Midbrain (tissue), 1 donor: ENCODE results near the gene AOPEP.
"Not testable (repeated sequence)": the region's sequence is repeated elsewhere in the genome, so short reads cannot be mapped to it uniquely, and the experiment has no call there.

ENCODE experiments used
- DNase-seq: peaks from one replicate; lab custom pipeline; 2025; lab: John Stamatoyannopoulos, UW

AOPEP gene

DNA sequence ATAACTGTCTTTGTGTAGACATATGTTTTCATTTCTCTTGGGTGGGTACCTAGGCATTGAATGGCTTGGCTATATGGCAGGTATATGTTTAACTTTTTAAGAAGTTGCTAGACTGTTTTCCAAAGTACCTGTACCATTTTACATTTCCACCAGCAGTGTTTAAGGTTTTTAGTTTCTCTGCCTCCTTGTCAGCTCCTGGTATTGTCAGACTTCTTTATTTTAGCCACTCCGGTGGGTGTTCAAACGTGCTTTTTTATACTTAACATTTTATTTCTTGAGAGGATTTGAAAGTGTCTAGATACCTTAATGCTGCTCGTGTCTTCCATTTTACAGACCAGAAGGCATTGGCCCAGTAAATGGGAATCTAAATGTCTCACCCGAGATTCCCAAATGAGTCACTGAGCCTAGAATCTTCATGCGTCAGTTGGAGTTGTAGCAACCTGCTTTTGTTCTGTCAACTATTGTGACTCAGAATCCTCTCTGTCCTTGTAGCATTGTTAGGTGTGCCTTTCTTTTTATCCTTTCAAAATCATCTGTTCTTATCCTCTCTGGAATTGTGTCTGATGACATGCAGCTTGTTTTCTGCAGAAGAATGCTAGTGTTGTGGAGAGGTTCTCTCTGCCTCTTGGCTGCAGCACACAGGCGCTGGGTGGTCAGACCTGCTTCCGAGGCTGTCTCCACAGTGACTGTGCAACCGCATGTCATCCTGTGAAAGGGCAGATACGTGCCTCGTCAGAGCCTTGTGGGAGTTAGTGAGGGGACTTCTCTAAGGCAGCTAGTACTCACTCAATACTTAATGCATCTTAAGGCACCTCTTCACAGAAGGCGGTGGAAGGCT, 291.8 kb downstream of the AOPEP start:
- no peak for DNase-seq

DNA sequence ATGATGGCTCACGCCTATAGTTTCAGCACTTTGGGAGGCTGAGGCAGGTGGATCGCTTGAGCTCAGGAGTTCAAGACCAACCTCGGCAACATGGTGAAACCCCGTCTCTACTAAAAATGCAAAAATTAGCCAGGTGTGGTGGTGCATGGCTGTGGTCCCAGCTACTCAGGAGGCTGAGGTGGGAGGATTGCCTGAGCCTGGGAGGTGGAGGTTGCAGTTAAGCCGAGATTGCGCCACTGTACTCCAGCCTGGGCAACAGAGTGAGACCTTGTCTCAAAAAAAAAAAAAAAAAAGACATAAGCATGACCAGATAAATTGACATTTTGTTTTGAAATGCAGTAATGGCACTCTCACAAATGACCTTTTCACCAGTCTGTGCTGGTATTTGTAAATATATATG, 294.1 kb downstream of the AOPEP start:
- not testable (repeated sequence) for DNase-seq

DNA sequence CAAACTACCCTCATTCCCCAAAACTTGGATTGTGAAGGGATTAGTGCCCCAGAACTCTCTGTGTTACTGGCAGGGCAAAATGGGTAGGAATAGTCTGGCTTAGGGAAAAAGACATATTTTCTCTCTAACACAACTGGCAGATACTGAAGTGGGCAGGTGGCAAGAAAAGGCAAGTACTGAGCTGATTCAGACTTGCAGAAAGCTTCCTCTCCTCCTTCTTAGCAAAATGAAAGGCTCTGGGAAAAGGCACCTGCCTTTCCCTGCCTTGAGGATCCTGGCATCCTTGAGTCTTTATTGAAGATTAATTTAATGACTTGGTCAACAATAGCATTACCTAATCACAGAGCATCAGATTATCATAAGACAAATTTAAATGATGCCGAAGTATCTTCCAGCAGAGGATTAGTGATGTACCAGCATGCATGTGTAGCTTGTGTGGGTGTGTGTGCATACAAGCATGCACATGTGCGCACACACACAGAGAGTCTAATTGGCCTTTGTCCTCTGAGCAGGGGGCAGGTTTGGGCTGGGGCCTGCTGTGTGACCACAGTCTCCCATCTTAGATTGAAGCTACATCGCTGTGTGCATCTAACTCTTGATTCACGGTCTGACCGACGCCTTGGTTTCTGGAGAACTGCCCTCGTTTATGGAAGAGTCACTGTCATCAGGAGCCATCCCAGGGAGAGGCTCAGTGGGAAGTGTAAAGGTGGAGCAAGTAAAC, 294.8 kb downstream of the AOPEP start:
- no peak for DNase-seq

DNA sequence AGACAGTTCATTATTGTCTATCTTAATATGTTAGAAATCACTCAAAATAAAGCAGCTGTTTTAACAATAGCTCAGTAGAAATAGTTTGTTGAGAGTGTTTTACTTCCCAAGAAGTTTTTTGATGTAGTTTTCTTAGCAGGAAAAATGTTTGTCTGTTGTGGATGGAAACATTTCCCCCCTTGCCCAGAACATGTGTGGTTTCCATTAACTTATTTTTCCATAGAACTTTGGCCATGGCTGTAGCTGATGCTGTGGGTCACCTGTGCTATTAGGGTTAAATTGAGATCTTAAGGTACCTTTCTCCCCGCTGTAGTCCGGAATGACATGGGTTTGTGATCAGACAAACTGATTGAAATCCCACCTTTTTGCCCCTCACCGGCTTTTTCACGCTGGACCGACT, 296.2 kb downstream of the AOPEP start:
- DNase-seq: no peak

DNA sequence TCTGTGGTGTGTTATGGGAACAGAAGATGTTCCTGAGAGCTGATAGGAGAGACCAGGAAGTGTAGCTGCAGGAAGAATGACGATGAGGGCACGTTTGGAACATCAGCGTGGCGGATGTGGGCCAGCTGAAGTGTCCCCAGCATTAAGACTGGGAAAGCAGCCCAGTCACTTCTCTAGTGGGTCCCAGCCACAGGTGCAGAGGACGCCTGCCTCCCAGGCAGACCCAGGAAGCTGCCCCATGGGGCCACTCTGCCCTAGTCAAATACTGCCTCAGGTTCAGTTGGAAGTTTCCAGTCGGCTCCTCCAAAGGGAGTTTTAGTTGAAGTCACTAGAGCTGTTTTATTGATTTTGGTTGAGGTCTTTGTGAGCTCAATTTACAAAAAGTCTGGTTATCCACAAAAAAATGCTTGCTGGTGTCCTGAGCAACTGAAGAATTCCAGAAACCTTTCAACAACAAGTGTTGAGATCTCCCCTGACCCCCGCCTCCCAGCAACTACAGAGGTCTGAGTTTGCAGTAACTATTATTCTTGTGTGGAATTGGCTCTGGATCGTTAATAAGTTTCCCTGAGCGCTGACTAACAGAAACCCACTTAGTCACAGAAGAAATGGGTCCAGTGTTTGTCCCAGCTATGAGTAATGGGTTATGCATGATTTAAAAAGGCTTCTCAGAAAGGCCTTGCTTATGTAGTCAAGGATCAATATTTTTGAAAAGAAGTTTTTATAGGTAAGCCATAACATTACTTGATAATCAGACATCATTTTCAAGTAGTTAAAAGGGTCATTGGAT, 296.9 kb downstream of the AOPEP start:
- no peak for DNase-seq

DNA sequence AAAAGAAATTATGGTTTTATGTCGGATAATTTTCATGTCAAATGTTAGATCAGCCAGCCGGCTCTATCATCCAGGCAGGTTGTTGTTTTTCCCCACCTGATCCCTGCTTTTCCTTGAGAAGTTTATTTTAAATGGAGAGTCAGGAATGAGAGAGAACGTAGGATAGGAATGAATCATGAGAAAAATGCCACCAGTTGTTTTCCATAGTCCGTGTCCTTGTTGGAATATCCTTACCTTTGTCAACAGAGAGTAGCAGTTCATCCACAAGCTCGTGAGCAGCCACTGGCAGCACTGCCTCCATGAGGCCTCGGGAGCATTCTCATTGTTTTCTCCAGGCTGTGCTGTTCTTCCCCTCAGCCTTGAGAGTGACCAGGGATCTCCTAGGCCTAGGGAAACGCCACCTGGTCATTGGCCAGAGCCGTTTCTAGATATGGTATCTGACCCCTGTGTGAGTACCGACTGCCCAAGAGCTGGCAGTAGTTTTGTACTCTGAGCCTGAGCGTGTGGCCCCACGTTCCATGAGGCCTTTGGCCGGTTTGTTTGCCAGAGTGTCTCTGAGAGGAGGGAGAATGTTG, 297.7 kb downstream of the AOPEP start:
- DNase-seq: peak; percentile 60

DNA sequence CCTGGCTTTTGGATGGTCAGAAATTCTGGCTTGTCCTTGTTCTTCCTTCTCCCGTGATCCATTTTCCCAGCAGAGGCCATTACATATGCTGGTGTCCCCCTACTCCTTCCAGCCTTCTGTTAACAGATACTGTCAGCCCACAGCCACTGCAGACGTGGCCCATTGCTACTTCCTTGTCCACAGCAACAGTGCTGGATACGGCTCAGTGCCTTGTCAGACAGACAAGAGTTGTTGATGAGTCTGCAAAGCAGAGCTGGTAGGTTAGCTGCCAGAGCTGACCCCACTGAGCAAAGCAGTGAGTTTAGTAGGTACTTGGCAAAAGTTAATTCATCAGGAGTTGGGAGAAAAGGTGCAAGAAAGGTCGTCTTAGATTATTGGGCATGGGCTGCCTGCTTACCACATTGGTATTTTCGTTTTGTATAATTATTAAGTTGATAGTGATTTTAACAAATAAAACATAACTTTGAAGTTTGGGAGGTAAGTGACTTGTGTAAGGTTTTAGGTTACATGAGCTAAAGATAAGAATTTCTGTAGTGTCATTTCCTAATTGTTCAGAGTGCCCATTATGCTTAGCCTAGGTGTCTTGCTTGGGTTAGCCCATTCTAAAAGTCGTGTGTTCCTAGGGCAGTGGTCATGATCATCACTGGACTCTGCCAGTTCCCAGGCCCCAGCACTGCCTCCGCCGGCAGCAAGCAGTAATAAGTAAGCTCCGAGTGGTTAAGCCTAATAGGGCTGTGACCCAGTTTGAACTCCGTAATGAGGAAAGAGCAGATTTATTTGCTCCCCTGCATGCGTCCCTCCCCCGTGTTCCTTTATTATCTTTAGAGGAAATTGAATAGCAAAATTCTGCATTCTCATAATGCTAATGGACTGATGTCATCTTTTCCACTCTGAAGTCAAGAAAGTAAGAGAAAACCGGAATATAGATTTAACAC, 299.0 kb downstream of the AOPEP start:
- DNase-seq: no peak

DNA sequence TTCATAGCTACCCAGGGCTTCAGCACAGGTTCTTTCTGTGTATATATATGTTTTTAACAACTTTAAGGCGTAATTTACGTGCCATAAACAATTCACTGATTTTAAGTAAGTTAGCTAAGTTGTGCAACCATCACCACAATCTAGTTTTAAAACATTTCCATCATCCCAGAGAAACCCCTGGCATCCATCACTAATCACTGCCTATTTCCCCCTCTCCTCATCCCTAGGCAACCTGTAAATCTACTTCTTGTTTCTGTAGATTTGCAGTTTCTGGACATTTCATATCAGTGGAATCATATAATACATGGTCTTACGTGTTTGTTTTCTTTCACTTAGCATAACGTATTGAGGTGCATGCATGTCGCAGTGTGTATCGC, 299.6 kb downstream of the AOPEP start:
- no peak for DNase-seq

DNA sequence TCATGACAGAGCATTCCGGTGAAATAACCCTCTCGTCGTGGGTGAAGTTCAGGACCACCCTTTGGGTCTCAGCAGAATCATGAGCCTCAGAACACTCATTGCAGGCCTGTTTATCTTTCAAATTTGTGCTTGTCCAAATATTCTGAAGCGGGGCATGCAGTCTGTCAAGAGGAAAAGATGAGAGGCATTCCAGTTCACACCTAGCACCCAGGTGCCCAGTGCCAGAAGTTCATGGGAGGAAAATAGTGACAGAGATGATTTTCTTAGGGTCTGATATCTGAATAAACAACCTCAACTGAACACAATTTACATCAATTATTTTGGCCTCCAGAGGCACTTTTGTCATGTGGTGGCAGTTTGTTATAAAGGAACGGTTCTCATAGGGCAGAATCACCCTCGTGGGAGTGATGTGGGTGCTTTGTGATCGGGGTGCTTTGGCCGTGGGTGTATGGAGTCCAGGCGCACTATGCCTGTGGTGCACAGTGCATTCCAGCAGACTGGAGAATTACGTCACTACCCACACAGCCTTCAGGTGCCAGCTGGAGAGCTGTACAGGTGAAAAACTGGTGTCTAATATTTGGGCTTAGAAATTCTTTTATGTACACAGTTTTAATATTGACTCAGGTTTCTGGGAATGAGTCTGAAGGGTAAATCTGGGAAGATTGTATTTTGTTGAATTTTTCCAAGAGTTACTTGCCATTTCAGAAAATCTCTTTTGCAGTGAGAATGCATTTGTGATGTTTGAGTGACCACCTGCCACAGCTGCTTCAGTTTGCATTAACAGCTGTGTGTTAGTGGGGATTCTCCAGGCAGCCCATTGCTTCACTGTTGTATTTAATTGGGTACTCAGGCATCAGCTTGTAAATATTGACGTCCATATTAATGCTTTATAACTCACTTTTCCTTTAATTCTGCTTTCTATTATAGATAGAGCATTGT, 301.7 kb downstream of the AOPEP start:
- DNase-seq: no peak

DNA sequence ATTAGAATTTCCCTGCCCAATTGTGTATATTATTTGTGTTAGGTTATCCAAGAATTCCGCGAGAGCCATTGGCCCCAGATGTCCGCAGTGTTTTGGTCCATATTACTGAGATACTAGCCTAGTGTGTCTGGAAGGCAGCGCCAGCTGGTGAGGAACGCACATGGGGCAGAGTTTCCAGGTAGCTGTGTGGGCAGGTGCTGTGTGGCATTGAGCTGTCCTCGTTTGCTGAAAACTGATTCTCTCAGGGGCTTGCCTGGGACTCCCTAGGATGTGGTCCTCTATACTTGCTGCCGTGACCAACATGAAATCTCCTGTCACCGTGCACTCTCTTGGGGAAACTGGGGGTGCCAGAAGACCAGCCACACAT, 302.3 kb downstream of the AOPEP start:
- no peak for DNase-seq

DNA sequence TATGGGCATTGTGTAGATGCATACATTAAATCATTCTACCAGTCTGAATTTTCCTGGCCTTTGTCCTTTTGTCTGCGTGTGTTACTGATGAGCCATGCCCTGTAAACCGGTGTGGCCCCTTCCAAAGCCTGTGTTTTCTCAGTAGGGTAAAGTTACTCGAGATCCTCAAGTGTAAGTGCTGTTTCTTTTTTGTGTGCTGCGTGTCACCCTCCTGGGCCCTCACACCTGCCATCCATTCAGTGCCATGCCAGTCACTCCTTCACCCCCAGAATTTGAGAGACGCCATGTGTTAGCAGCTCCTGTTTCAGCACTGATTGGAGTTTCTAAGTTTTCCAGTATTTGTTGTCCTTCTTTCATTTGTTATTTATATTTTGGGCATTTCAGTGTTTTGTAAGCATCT, 302.8 kb downstream of the AOPEP start:
- DNase-seq: no peak

DNA sequence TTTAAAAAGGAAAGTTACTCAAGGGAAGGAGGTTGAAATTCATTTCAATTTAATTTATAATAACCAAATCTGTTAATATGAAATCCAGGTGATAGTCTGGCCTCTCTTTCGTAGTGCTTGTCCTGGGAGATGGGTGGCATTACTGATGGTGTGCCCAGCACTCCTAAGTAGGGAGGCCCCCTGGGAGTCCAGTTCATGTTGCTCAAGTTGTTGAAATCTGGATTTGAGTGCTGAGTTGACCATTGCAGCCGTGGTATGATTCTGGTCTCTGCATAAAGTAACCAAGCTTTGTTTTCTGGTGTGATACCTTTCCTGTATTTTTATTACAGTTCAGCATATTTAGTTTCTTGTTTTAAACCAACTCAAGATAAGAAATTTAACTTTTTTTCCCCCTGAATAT, 303.2 kb downstream of the AOPEP start:
- DNase-seq: no peak

DNA sequence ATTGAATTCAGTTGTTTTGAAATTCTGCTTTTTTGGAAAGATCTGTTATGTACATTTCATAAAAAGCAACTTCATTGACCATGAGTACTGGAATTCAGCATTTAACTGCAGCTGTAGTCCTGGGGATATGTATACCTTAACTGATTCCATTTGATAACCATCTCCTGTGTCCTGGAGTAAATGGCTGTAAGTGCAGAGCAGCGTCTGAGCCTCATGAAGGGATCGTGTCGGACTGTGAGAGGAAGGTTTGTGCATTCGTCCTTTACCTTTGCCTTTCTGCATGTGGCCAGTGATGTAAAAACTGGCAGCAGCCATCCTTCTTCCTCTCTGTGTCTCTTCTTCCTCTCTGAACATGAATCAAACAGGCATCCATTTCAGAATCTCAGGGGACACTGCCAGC, 303.8 kb downstream of the AOPEP start:
- DNase-seq: no peak

DNA sequence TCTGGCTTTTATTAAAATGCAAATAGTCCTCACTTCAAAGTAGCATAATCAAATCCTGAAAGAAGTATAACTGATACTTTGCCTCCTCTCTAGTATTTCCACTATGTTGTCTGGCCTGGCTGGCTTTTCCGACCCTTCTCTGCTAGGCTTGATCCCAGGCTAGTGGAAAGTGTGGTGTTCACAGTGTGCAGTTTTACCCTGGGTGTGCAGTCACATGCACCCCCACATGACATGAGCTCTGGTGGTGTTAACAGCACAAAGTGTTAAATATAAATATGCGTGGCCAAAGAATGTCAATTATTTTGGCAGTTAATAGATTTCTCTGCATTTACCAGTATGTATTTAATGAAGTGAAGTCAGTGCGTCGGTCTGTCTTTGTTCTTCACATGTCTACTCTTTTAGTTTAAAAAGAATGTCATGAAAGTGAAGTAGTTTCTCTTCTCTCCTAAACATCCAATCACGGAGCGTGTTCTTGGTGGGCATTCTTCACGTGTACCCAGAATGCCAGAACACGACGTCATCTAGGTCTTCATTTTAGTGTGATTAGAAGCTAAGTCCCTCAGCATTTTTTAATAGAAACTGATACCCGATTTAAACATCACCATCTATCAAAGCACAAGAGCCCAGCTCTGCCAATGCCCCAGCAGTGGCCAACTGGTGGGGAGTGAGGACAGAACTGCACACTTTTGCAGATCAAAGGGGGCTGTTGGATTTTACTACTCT, 304.6 kb downstream of the AOPEP start:
- no peak for DNase-seq

DNA sequence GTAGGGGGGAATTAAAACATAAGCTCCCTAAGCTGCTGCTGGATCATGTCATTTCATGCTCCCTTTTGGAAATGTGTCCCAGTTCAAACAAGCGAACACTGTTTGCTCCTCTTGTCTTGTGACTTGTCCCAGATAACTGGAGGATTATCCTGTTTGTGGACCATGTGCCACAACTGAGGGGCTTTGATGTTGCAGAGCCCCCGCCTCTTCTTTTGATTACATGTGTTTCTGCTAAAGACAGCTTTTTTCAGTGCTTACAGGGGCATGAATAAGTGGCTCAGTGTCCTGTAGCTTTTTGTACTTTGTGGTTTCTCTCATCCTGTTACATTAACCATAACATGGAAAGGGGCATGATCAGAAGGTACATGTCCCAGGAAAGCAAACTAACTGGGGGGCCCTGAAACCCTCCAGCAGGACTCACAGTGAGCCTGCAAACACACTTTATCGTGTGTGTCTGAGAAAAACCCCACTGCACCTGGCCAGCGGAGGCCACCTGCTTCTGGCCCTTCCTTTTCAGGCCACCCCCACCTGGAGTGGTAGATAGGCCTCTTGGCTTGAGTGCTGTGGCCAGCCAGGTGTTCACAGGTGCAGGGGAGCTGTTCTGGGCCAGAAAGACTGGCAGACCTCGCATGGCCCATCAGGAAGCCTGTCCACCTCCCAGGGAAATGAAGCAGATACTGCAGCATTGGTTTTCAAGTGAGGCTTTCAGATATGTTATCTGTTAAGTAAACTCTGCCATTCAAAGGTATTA, 305.4 kb downstream of the AOPEP start:
- no peak for DNase-seq

DNA sequence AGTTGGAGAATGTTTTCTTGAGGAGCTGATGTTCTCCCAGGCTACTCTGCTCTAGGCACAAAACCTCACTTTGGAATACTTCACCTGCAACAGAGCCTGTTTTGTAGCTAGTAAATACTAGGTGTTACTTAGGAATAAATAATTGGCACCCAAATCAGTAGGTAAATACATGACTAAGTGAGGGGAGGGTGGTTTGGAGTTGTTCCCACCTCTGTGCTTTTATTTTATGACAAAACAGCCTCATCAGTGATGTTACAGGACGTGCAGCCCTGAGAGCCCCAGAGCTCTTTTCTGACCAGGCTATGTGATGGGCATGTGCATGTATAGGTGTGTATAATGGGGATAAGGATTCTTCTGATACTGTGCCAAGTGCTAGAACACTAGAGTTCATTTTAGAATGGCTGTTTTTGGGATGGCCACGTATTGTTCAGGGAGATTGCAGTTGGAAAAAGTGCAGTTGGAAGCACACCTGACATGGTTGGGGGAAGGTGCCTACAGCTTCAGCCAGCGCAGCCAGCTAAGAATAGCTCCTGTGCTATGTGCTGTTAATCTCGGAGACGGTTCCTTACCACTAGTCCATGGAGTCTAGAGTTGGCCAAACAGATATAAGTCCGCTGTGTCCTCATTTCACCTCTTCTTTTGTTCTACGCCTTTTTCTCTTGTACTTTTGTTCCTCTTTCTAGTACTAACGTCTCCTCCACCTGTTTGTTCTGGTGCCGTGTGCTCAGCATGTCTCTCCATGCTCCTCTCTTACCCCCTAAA, 306.3 kb downstream of the AOPEP start:
- no peak for DNase-seq

DNA sequence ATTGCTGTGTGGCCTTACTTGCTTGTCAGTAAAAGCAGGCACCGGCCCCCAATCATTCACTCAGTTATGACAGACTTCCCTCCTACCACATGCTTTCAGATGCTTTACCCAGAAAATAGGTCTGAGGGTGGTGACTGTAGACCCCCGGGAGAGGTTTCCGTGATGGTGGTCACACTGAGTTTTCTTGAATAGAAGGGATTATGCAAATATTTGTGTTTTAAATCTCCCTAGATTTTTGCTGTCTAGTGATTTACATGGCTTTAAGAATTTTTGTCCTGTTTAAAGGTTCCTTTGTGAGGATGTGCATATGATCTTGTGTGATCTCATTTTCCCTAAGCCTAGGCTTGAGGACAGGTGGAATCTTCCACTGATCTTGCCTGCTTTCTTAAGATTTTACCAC, 309.3 kb downstream of the AOPEP start:
- no peak for DNase-seq

DNA sequence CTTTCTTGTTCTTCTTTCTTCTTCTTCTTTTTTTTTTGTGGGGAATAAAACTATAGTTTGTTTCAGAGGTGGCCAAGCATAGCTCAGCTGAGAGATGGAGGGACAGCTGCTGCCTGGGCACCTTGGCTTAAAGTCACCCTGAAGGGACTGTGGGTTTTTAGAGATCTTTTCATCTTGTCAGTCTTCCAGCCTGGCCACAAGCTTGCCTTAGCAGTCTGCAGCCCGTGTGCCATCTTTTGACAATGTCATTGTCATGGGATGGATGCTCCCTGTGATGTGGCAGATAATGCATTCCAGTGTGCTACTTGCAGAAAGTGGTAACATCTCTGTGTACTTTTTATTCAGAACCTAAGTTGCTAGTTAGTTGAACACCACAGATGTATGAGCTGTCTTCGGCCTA, 310.2 kb downstream of the AOPEP start:
- no peak for DNase-seq
